Kidney glomerular epithelial cell (primary cell): ENCODE data around the gene LPCAT2.

Experiments
- DNase-seq: peaks from one replicate; lab custom pipeline; 2025; lab: John Stamatoyannopoulos, UW

LPCAT2 gene

GRCh38 chr16:55559233-55559632 is 50.4 kb downstream of the LPCAT2 start:
- peak; percentile 26 for DNase-seq

- peak; percentile 18 for DNase-seq
These were observed 51.2 kb downstream of the LPCAT2 start for GRCh38 chr16:55559933-55560516.

- no peak for DNase-seq
These were observed 52.5 kb downstream of the LPCAT2 start for GRCh38 chr16:55561319-55561848.

- DNase-seq: no peak
These were observed 54.1 kb downstream of the LPCAT2 start for GRCh38 chr16:55562936-55563335.

- no peak for DNase-seq
These were observed 54.9 kb downstream of the LPCAT2 start for GRCh38 chr16:55563797-55564196.

GRCh38 chr16:55565086-55565485 is 56.2 kb downstream of the LPCAT2 start:
- no peak for DNase-seq

- no peak for DNase-seq
These were observed 57.7 kb downstream of the LPCAT2 start, which contains the start of gene CAPNS2 for GRCh38 chr16:55566432-55567175. CAPNS2 (plus strand) TSS chr16:55566684; CDS start chr16:55566757, 73 bp downstream.

GRCh38 chr16:55567382-55567781 is 58.5 kb downstream of the LPCAT2 start:
- no peak for DNase-seq

GRCh38 chr16:55568207-55568606 is 59.3 kb downstream of the LPCAT2 start:
- DNase-seq: no peak

GRCh38 chr16:55569025-55569424 is 60.2 kb downstream of the LPCAT2 start:
- DNase-seq: no peak

GRCh38 chr16:55570159-55570558 is 61.3 kb downstream of the LPCAT2 start:
- DNase-seq: no peak

- DNase-seq: no peak
These were observed 62.5 kb downstream of the LPCAT2 start for GRCh38 chr16:55571191-55571897.

- DNase-seq: no peak
These were observed 63.6 kb downstream of the LPCAT2 start for GRCh38 chr16:55572439-55572838.

GRCh38 chr16:55574811-55575210 is 65.9 kb downstream of the LPCAT2 start:
- no peak for DNase-seq

- DNase-seq: no peak
These were observed 66.6 kb downstream of the LPCAT2 start for GRCh38 chr16:55575496-55575895.

- no peak for DNase-seq
These were observed 67.5 kb downstream of the LPCAT2 start for GRCh38 chr16:55576384-55576783.

GRCh38 chr16:55577887-55578286 is 69.0 kb downstream of the LPCAT2 start:
- no peak for DNase-seq

GRCh38 chr16:55585631-55586030 is 76.8 kb downstream of the LPCAT2 start:
- DNase-seq: no peak

- no peak for DNase-seq
These were observed 79.9 kb downstream of the LPCAT2 start for GRCh38 chr16:55588799-55589198.

GRCh38 chr16:55592306-55592705 is 83.4 kb downstream of the LPCAT2 start:
- no peak for DNase-seq

GRCh38 chr16:55597928-55598327 is 89.1 kb downstream of the LPCAT2 start:
- DNase-seq: no peak

GRCh38 chr16:55605754-55606336 is 97.0 kb downstream of the LPCAT2 start:
- no peak for DNase-seq
